Activated naive CD4-positive, alpha-beta T cell treated with anti-CD3 and anti-CD28 coated beads, Interleukin-2, amount 10 ng/mL, durations not matched to agents 7 days and 5 days (primary cell): ENCODE data around the gene TEF.
A peak's percentile ranks its signal among the peaks of the same experiment; 100 is the strongest.

Experiments used
- CTCF ChIA-PET: fragments of 350-600 bp; sonication (Branson Sonifier 250); formaldehyde crosslinking; loops from one replicate; lab custom pipeline; 2021; ENCODE audit warnings: antibody characterized with exemption; lab: Charles Lee
- DNase-seq: peaks from one replicate; pipeline ENCODE4 v3.0.0-alpha.2; 2020
- H3K27ac Mint-ChIP-seq: one replicate; pipeline ENCODE4 v1.8.0; 2021; ENCODE audit warnings: mild to moderate bottlenecking, moderate library complexity, mixed read lengths
- H3K27me3 Mint-ChIP-seq: one replicate; pipeline ENCODE4 v1.8.0; 2021; ENCODE audit warnings: mild to moderate bottlenecking, mixed read lengths
- H3K36me3 Mint-ChIP-seq: one replicate; pipeline ENCODE4 v1.8.0; 2021; ENCODE audit warnings: mixed read lengths
- H3K4me1 Mint-ChIP-seq: one replicate; pipeline ENCODE4 v1.8.0; 2021; ENCODE audit warnings: mixed read lengths
- H3K4me3 Mint-ChIP-seq: one replicate; pipeline ENCODE4 v1.8.0; 2021; ENCODE audit warnings: mild to moderate bottlenecking, moderate library complexity, mixed read lengths
- H3K9me3 Mint-ChIP-seq: one replicate; pipeline ENCODE4 v1.8.0; 2021; ENCODE audit warnings: mixed read lengths

TEF gene

GRCh38 chr22:41361716-41362310 lies 19.9 kb upstream of the TEF start:
- no peak overlapping the region for H3K27ac Mint-ChIP-seq
- no peaks in the 10 kb centered on the region for H3K4me1 Mint-ChIP-seq
- no peaks in the 10 kb centered on the region for H3K36me3 Mint-ChIP-seq
- H3K4me3 Mint-ChIP-seq = no peak overlapping the region
- CTCF ChIA-PET = no interaction called here
- no peaks in the 10 kb centered on the region for H3K9me3 Mint-ChIP-seq
- DNase-seq = no peak
- peaks cover 11% of the 10 kb centered on the region for H3K27me3 Mint-ChIP-seq

- no peak for DNase-seq
- Mint-ChIP-seq H3K27me3 (peaks cover 19% of the 10 kb centered on the region), H3K9me3 (no peaks in the 10 kb centered on the region), H3K4me1 (no peaks in the 10 kb centered on the region), H3K4me3 (no peak overlapping the region), H3K27ac (no peak overlapping the region), H3K36me3 (no peaks in the 10 kb centered on the region)
- CTCF ChIA-PET = no interaction called here
These were observed 19.1 kb upstream of the TEF start for GRCh38 chr22:41362615-41363014.

- H3K27ac Mint-ChIP-seq = no peak overlapping the region
- DNase-seq = no peak
- H3K36me3 Mint-ChIP-seq = no peaks in the 10 kb centered on the region
- no peaks in the 10 kb centered on the region for H3K4me1 Mint-ChIP-seq
- no peaks in the 10 kb centered on the region for H3K9me3 Mint-ChIP-seq
- H3K27me3 Mint-ChIP-seq = peaks cover 35% of the 10 kb centered on the region
- CTCF ChIA-PET = no interaction called here
- H3K4me3 Mint-ChIP-seq = no peak overlapping the region
These were observed 17.5 kb upstream of the TEF start for GRCh38 chr22:41364233-41364632.

- no peaks in the 10 kb centered on the region for H3K9me3 Mint-ChIP-seq
- CTCF ChIA-PET = no interaction called here
- no peaks in the 10 kb centered on the region for H3K36me3 Mint-ChIP-seq
- peaks cover 37% of the 10 kb centered on the region for H3K27me3 Mint-ChIP-seq
- no peak overlapping the region for H3K27ac Mint-ChIP-seq
- no peak overlapping the region for H3K4me3 Mint-ChIP-seq
- DNase-seq = no peak
- H3K4me1 Mint-ChIP-seq = no peaks in the 10 kb centered on the region
These were observed 16.8 kb upstream of the TEF start for GRCh38 chr22:41364955-41365354.

- Mint-ChIP-seq H3K4me1 (no peaks in the 10 kb centered on the region), H3K9me3 (no peaks in the 10 kb centered on the region), H3K36me3 (no peaks in the 10 kb centered on the region), H3K4me3 (no peak overlapping the region), H3K27ac (no peak overlapping the region), H3K27me3 (peaks cover 37% of the 10 kb centered on the region)
- CTCF ChIA-PET = interaction anchor here (1.1 kb wide), 1 partner anchor 22 kb away, joined by 3 read pairs; no protein-coding TSS in a partner anchor
- no peak for DNase-seq
These were observed 16.3 kb upstream of the TEF start for GRCh38 chr22:41365425-41365824.

- peaks cover 46% of the 10 kb centered on the region for H3K27me3 Mint-ChIP-seq
- no peak overlapping the region for H3K27ac Mint-ChIP-seq
- no peaks in the 10 kb centered on the region for H3K4me1 Mint-ChIP-seq
- no peaks in the 10 kb centered on the region for H3K36me3 Mint-ChIP-seq
- no peak overlapping the region for H3K4me3 Mint-ChIP-seq
- no peak for DNase-seq
- CTCF ChIA-PET = interaction anchor here (1.1 to 1.2 kb wide), 2 partner anchors 11 to 23 kb away, joined by 3 read pairs; no protein-coding TSS in a partner anchor
- no peaks in the 10 kb centered on the region for H3K9me3 Mint-ChIP-seq
These were observed 15.3 kb upstream of the TEF start for GRCh38 chr22:41366323-41367029.

GRCh38 chr22:41367039-41367679 lies 14.6 kb upstream of the TEF start:
- no peak overlapping the region for H3K4me3 Mint-ChIP-seq
- no peak for DNase-seq
- CTCF ChIA-PET = interaction anchor here (1.2 kb wide), 1 partner anchor 11 kb away, joined by 3 read pairs; no protein-coding TSS in a partner anchor

GRCh38 chr22:41367680-41368542 lies 13.8 kb upstream of the TEF start:
- CTCF ChIA-PET = no interaction called here
- no peak overlapping the region for H3K27ac Mint-ChIP-seq
- no peak for DNase-seq

More at GRCh38 chr22:41367039-41367679, 14.6 kb upstream of the TEF start:
- H3K4me1 Mint-ChIP-seq = no peaks in the 10 kb centered on the region
- H3K36me3 Mint-ChIP-seq = no peaks in the 10 kb centered on the region
- H3K27ac Mint-ChIP-seq = no peak overlapping the region
- H3K9me3 Mint-ChIP-seq = no peaks in the 10 kb centered on the region
- peaks cover 53% of the 10 kb centered on the region for H3K27me3 Mint-ChIP-seq

GRCh38 chr22:41368543-41369423 lies 13.0 kb upstream of the TEF start:
- Mint-ChIP-seq H3K36me3 (no peaks in the 10 kb centered on the region), H3K4me3 (no peak overlapping the region), H3K9me3 (no peaks in the 10 kb centered on the region), H3K4me1 (no peaks in the 10 kb centered on the region), H3K27ac (no peak overlapping the region), H3K27me3 (peaks cover 60% of the 10 kb centered on the region)
- DNase-seq = no peak
- CTCF ChIA-PET = no interaction called here

More at GRCh38 chr22:41367680-41368542, 13.8 kb upstream of the TEF start:
- Mint-ChIP-seq H3K4me3 (no peak overlapping the region), H3K36me3 (no peaks in the 10 kb centered on the region), H3K27me3 (peaks cover 60% of the 10 kb centered on the region), H3K4me1 (no peaks in the 10 kb centered on the region), H3K9me3 (no peaks in the 10 kb centered on the region)

GRCh38 chr22:41369424-41369745 lies 12.4 kb upstream of the TEF start:
- CTCF ChIA-PET = no interaction called here
- no peak for DNase-seq
- Mint-ChIP-seq H3K9me3 (no peaks in the 10 kb centered on the region), H3K27ac (no peak overlapping the region), H3K4me3 (no peak overlapping the region), H3K27me3 (peaks cover 60% of the 10 kb centered on the region), H3K4me1 (no peaks in the 10 kb centered on the region), H3K36me3 (no peaks in the 10 kb centered on the region)

- no peak overlapping the region for H3K4me3 Mint-ChIP-seq
- peaks cover 64% of the 10 kb centered on the region for H3K27me3 Mint-ChIP-seq
- H3K36me3 Mint-ChIP-seq = no peaks in the 10 kb centered on the region
- H3K9me3 Mint-ChIP-seq = no peaks in the 10 kb centered on the region
- CTCF ChIA-PET = no interaction called here
- H3K4me1 Mint-ChIP-seq = peaks cover 4% of the 10 kb centered on the region
- no peak overlapping the region for H3K27ac Mint-ChIP-seq
- no peak for DNase-seq
These were observed 11.9 kb upstream of the TEF start for GRCh38 chr22:41369837-41370236.

- CTCF ChIA-PET = interaction anchor here (1.1 to 1.6 kb wide), 2 partner anchors 11 to 17 kb away, joined by 3 to 5 read pairs; no protein-coding TSS in a partner anchor
- Mint-ChIP-seq H3K27ac (no peak overlapping the region), H3K36me3 (no peaks in the 10 kb centered on the region), H3K4me3 (no peak overlapping the region), H3K9me3 (no peaks in the 10 kb centered on the region), H3K4me1 (peaks cover 18% of the 10 kb centered on the region), H3K27me3 (peaks cover 27% of the 10 kb centered on the region)
- DNase-seq = no peak
These were observed 3.9 kb upstream of the TEF start for GRCh38 chr22:41377846-41378245.

GRCh38 chr22:41380993-41381328 lies 781 bp upstream of the TEF start:
- DNase-seq = no peak

More at GRCh38 chr22:41380993-41381328, 781 bp upstream of the TEF start:
- peaks cover 21% of the 10 kb centered on the region for H3K27me3 Mint-ChIP-seq
- peaks cover 24% of the 10 kb centered on the region for H3K4me1 Mint-ChIP-seq
- CTCF ChIA-PET = interaction anchor here (1.5 kb wide), 1 partner anchor 24 kb away, joined by 3 read pairs; no protein-coding TSS in a partner anchor
- H3K27ac Mint-ChIP-seq = peak overlapping the region; percentile 49
- no peaks in the 10 kb centered on the region for H3K9me3 Mint-ChIP-seq
- no peaks in the 10 kb centered on the region for H3K36me3 Mint-ChIP-seq
- H3K4me3 Mint-ChIP-seq = peak overlapping the region; percentile 91
